ENCODE data around the gene DAD1. TPM values are rescaled to one million over a fixed set of nuclear protein-coding genes. Genes with fewer than 3 reads are reported as not detected.
"Not testable (repeated sequence)": the region's sequence is repeated elsewhere in the genome, so short reads cannot be mapped to it uniquely, and the experiment has no call there.

The DAD1 gene
- polyA plus RNA-seq, 1 donor from 2014 or later, result 420 TPM

DNA sequence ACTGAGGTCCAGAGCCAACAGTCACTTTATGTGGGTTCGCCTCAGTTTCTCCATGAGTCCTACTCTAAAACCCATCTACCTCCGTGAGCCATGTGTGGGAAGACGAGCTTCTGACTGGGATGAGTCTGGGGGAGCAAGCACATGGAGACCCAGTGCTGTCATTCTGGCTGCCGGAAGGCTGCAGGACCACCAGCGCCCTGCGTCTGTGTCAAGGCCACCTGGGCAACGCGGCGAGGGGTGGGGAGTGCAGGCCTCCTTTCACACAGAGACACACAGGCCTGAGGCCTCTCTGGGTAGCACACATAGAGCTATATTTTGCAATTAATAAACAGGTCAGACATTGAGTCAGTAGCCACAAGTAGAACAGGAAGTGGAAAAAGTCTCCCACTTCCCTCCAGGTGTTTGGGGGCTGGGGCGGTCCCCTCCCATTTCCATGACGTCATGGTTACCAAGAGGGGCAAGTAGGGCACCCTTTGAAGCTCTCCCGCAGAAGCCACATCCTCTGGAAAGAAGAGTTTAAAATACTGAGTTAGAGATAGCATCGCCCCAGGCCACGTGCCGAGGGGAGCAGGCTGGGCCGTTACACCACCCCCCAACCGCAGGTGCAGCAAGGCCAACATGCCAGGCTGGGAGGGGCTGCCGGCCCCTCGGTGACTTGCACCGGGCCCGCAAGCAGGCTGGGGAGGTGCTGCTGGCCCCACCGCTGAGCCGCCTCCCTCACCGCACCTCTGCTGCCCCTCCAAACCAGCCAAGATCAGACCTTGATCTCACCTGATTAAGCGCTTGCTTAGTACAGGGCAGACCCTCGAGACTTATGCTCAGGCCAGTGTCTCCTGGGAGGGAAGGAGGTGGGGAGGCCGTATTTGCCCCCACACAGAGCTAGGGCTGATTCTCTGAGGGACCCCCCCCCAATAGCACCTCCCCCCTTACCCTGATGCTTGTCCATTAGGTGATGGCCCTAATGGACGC lies 32.7 kb downstream of the DAD1 start:
- H3K27ac Mint-ChIP-seq, result peak overlapping the region; percentile 99 to 100 (median 99)
- no peaks in the 10 kb centered on the region for H3K27me3 Mint-ChIP-seq
- H3K4me3 Mint-ChIP-seq, result peak overlapping the region; percentile 82 to 95 (median 89)
- H3K4me1 Mint-ChIP-seq, result peaks cover 41 to 62% (median 44%) of the 10 kb centered on the region in 3 donors
- no peaks in the 10 kb centered on the region for H3K36me3 Mint-ChIP-seq
- H3K9me3 Mint-ChIP-seq, result peaks cover 0 to 1% (median 0%) of the 10 kb centered on the region in 3 donors

DNA sequence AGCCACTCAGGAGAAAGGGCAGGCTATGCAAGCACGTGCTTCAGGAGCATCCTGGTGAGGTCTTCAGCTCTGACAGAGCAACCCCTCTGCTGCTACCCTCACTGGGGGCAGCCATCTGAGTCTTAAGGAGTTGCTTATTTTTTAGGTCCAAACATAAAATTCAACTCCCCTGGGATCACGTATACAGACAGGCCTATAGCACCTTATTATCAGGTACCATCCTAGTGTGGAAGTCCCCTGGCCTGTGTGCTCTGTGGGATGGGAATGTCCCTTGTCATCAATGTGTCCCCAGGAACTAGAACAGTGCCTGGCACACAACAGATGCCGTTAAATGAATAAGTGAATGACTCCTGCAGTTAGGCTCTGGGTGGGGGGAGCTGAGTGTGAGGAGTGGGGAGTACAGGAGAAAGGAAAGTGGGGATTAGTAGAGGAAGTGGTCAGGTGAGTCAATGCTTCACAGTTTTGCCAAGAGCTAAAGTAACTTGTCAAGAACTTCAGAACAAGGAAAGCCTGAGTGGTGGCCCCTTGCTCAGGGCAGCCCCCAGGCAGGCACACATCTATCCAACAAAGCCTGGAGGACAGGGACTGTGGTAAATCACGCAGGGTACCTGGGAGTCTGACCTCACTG lies 33.5 kb downstream of the DAD1 start:
- peaks cover 46 to 66% (median 47%) of the 10 kb centered on the region in 3 donors for H3K4me1 Mint-ChIP-seq
- no peaks in the 10 kb centered on the region for H3K27me3 Mint-ChIP-seq
- H3K9me3 Mint-ChIP-seq, result peaks cover 0 to 1% (median 0%) of the 10 kb centered on the region in 3 donors
- H3K36me3 Mint-ChIP-seq, result no peaks in the 10 kb centered on the region
- H3K4me3 Mint-ChIP-seq, result peak overlapping the region; percentile 46 to 95 (median 89)
- peak overlapping the region; percentile 99 to 100 (median 99) for H3K27ac Mint-ChIP-seq

DNA sequence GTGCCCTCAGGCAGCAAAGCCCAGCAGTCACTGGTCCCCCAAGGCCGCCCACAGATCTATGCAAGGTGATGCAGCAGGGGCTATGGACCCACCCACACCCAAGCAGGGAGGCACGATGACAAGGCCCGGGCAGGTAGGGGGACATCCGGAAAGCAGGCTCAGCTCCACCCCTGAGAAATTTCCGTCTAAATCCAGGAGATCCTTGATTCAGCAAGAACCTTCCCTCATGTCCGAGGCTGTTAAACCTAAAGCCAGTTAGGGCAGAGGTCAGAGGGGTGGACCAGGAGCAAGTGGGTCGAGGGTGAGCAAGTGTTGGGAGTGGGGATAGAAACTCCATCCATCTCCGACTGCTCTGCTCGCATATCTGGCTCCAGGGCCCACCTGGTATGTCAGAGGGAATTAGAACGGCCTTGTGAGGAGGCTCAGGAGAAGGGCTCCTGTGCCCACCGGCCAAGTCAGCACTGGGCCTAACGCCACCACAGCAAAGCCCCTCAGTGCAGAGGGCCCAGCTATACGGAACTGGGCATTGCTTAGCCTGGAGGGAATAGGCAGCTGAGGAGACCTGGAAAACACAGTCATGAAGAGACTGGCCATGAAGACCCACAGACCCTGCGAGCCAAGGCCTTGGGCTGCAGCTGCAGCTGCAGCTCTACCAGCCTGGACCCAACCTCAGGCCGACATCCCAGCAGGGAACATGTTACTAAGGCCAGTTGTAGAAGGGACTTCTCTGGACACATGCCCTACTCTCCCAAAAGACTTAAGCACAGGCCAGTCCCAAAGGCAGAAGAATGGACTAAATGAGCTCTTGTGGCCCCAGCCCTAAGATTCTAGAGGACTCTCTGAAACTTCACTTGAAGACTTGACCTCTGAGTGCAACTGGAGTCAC lies 34.3 kb downstream of the DAD1 start:
- Mint-ChIP-seq H3K27me3 (no peaks in the 10 kb centered on the region), H3K36me3 (no peaks in the 10 kb centered on the region), H3K9me3 (peaks cover 0 to 1% (median 0%) of the 10 kb centered on the region in 3 donors), H3K4me3 (peak overlapping the region in 2 of 4 donors; percentile 3 to 87), H3K4me1 (peaks cover 52 to 71% (median 55%) of the 10 kb centered on the region in 3 donors), H3K27ac (peak overlapping the region; percentile 99 to 100 (median 99))

DNA sequence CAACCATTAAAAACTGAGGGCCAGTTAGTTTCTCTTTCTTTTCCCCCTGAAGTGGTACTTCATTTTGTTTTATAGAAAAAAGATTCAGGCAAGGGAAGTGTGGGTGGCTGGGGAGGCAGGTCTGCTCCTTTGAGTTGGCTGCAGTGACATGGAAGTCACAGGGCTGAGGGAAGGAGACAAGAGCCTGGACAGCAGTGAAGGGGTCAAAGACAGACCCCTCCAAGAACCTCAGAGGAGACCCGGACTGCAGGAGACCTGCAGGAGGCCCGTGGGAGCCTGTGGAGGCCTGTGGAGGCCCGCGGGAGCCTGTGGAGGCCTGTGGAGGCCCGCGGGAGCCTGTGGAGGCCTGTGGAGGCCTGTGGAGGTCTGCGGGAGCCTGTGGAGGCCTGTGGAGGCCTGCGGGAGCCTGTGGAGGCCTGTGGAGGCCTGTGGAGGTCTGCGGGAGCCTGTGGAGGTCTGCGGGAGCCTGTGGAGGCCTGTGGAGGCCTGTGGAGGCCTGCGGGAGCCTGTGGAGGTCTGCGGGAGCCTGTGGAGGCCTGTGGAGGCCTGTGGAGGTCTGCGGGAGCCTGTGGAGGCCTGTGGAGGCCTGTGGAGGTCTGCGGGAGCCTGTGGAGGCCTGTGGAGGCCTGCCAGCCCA lies 35.0 kb downstream of the DAD1 start:
- Mint-ChIP-seq H3K4me1 (peaks cover 58 to 76% (median 60%) of the 10 kb centered on the region in 3 donors), H3K27ac (peak overlapping the region; percentile 93), H3K4me3 (peak overlapping the region in 3 of 4 donors; percentile 52 to 66 (median 65))
- H3K9me3 Mint-ChIP-seq, H3K27me3 Mint-ChIP-seq, H3K36me3 Mint-ChIP-seq: not testable (repeated sequence)

DNA sequence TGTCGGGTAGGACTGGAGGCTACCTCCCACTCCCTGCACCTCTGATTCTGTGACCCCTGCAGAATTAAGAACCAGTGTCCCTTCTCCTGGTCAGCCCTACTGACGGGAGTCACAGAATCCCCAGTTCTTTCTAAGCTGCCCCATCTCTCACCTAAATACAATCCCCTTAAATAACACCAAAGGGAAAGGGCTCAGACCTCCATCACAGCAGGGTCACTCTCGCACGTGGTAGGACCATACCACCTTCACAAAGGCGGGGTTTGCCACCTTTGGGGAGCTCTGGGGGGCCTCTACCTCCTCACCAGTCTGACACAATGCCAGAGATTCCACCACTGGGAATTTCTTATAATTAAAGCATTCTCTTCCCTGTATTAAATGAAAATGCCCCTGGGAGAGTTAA lies 35.6 kb downstream of the DAD1 start:
- Mint-ChIP-seq H3K36me3 (no peaks in the 10 kb centered on the region), H3K9me3 (peaks cover 0 to 1% (median 0%) of the 10 kb centered on the region in 3 donors), H3K4me3 (peak overlapping the region in 2 of 4 donors; percentile 65 to 66), H3K4me1 (peaks cover 58 to 76% (median 60%) of the 10 kb centered on the region in 3 donors), H3K27me3 (peaks cover 2% of the 10 kb centered on the region), H3K27ac (peak overlapping the region; percentile 93)

DNA sequence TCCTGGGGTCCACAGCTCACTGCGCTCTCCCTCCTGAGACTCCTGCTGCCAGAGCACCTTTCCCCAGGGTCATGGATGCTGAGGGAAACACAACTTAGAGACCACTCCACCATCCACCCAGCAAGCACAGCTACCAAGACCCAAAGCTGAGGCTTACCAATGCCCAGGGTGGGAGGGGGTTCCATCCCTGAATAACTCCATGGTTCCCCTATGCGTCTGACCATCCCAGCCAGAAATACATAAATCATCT lies 36.3 kb downstream of the DAD1 start:
- H3K4me3 Mint-ChIP-seq, result peak overlapping the region in 1 of 4 donors; percentile 2
- peaks cover 0 to 1% (median 0%) of the 10 kb centered on the region in 3 donors for H3K9me3 Mint-ChIP-seq
- H3K36me3 Mint-ChIP-seq, result no peaks in the 10 kb centered on the region
- peaks cover 63 to 75% (median 65%) of the 10 kb centered on the region in 3 donors for H3K4me1 Mint-ChIP-seq
- peak overlapping the region; percentile 2 to 93 (median 73) for H3K27ac Mint-ChIP-seq
- peaks cover 2% of the 10 kb centered on the region for H3K27me3 Mint-ChIP-seq

DNA sequence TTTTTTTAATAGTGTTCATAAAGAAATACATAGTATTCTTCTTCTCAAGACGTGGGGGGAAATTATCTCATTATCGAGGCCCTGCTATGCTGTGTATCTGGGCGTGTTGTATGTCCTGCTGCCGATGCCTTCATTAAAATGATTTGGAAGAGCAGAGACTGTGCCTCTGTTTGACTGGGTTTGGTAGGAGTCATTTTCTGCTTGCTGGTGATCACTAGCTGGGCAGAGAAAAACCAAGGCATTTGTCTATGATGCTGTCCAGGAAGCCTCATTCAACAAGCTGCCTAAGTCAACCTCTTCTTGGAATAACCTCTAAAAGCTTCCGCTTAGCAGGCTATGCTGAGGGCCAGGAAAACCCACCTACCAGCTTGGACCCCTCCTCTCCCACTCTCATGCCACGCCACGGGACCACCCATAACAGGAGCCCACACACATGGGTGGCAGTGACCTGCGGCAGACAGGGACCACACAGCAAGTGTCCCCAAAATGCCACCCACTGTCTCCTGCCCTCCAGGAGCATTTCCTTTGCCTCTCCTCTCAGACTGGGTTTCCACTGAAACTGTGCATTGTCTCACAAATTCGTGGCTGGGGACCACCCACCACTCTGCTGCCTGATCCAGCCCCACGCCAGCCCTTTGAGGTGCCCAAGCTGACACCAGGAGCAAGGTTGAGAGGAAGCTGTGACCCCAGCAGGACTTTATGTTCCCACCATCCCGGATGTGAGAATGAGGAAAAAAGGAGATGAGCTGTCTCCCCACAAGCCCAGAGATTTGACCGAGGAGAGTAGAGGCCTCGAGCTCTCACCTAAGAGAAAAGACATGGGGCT lies 36.8 kb downstream of the DAD1 start:
- Mint-ChIP-seq H3K9me3 (peaks cover 0 to 1% (median 0%) of the 10 kb centered on the region in 3 donors), H3K27me3 (peaks cover 2% of the 10 kb centered on the region), H3K27ac (peak overlapping the region; percentile 81 to 95 (median 93)), H3K4me3 (peak overlapping the region in 2 of 4 donors; percentile 41 to 65), H3K36me3 (no peaks in the 10 kb centered on the region), H3K4me1 (peaks cover 60 to 71% (median 61%) of the 10 kb centered on the region in 3 donors)

DNA sequence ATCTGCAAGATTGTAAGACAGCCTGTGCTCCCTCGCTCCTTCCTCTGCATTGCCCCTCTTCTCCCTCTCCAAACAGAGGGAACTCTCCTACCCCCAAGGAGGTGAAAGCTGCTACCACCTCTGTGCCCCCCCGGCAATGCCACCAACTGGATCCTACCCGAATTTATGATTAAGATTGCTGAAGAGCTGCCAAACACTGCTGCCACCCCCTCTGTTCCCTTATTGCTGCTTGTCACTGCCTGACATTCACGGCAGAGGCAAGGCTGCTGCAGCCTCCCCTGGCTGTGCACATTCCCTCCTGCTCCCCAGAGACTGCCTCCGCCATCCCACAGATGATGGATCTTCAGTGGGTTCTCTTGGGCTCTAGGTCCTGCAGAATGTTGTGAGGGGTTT lies 37.4 kb downstream of the DAD1 start:
- Mint-ChIP-seq H3K27me3 (peaks cover 2% of the 10 kb centered on the region), H3K4me1 (peaks cover 54 to 70% (median 61%) of the 10 kb centered on the region in 3 donors), H3K36me3 (no peaks in the 10 kb centered on the region), H3K9me3 (peaks cover 0 to 1% (median 0%) of the 10 kb centered on the region in 3 donors), H3K4me3 (peak overlapping the region; percentile 19 to 65 (median 49)), H3K27ac (peak overlapping the region; percentile 81 to 95 (median 81))

DNA sequence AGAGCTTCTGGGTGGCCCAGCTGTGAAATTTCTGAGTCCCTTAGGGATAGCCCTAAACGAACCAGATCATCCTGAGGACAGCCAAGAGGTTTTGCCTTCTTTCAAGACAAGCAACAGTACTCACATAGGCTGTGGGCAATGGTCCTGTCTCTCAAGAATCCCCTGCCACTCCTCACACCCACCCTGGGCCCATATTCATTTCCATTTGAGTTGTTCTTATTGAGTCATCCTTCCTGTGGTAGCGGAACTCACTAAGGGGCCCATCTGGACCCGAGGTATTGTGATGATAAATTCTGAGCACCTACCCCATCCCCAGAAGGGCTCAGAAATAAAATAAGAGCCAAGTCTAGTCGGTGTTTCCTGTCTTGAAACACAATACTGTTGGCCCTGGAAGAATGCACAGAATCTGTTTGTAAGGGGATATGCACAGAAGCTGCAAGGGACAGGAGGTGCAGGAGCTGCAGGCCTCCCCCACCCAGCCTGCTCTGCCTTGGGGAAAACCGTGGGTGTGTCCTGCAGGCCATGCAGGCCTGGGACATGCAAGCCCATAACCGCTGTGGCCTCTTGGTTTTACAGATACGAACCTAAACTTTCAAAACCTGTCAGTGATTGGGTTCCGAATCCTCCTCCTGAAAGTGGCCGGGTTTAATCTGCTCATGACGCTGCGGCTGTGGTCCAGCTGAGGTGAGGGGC lies 38.9 kb downstream of the DAD1 start:
- Mint-ChIP-seq H3K27me3 (peaks cover 2% of the 10 kb centered on the region), H3K9me3 (no peaks in the 10 kb centered on the region), H3K36me3 (no peaks in the 10 kb centered on the region), H3K4me1 (peaks cover 43 to 60% (median 50%) of the 10 kb centered on the region in 3 donors), H3K27ac (peak overlapping the region; percentile 81 to 95 (median 94)), H3K4me3 (peak overlapping the region; percentile 30 to 83 (median 62))

DNA sequence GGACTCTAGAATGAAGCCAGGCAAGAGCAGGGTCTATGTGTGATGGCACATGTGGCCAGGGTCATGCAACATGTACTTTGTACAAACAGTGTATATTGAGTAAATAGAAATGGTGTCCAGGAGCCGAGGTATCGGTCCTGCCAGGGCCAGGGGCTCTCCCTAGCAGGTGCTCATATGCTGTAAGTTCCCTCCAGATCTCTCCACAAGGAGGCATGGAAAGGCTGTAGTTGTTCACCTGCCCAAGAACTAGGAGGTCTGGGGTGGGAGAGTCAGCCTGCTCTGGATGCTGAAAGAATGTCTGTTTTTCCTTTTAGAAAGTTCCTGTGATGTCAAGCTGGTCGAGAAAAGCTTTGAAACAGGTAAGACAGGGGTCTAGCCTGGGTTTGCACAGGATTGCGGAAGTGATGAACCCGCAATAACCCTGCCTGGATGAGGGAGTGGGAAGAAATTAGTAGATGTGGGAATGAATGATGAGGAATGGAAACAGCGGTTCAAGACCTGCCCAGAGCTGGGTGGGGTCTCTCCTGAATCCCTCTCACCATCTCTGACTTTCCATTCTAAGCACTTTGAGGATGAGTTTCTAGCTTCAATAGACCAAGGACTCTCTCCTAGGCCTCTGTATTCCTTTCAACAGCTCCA lies 39.6 kb downstream of the DAD1 start:
- H3K4me3 Mint-ChIP-seq, result peak overlapping the region in 3 of 4 donors; percentile 16 to 83 (median 67)
- H3K9me3 Mint-ChIP-seq, result no peaks in the 10 kb centered on the region
- H3K27ac Mint-ChIP-seq, result peak overlapping the region; percentile 81 to 95 (median 94)
- no peaks in the 10 kb centered on the region for H3K36me3 Mint-ChIP-seq
- peaks cover 48 to 62% (median 49%) of the 10 kb centered on the region in 3 donors for H3K4me1 Mint-ChIP-seq
- H3K27me3 Mint-ChIP-seq, result peaks cover 2% of the 10 kb centered on the region

DNA sequence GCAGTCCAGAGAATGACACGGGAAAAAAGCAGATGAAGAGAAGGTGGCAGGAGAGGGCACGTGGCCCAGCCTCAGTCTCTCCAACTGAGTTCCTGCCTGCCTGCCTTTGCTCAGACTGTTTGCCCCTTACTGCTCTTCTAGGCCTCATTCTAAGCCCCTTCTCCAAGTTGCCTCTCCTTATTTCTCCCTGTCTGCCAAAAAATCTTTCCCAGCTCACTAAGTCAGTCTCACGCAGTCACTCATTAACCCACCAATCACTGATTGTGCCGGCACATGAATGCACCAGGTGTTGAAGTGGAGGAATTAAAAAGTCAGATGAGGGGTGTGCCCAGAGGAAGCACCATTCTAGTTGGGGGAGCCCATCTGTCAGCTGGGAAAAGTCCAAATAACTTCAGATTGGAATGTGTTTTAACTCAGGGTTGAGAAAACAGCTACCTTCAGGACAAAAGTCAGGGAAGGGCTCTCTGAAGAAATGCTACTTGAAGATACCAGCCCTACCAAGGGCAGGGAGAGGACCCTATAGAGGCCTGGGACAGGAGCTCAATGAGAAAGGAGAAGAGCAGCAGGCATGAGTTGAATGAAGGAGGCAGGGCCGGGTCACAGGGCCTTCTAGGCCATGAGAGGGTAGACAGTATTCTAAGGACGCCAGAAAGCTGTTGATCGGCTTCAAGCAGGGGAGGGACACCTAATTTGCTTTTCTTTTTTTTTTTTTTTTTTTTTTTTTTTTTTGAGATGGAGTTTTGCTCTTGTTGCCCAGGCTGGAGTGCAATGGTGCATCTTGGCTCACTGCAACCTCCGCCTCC lies 40.9 kb downstream of the DAD1 start:
- Mint-ChIP-seq H3K4me3 (peak overlapping the region in 1 of 4 donors; percentile 35), H3K36me3 (no peaks in the 10 kb centered on the region)

More for the DNA sequence above, 40.9 kb downstream of the DAD1 start:
- H3K27ac Mint-ChIP-seq, result peak overlapping the region; percentile 49 to 80 (median 80)
- peaks cover 2% of the 10 kb centered on the region for H3K27me3 Mint-ChIP-seq
- no peaks in the 10 kb centered on the region for H3K9me3 Mint-ChIP-seq
- H3K4me1 Mint-ChIP-seq, result peaks cover 46 to 57% (median 48%) of the 10 kb centered on the region in 3 donors
